ENCODE measurements around the gene OGFR.

The OGFR gene

DNA sequence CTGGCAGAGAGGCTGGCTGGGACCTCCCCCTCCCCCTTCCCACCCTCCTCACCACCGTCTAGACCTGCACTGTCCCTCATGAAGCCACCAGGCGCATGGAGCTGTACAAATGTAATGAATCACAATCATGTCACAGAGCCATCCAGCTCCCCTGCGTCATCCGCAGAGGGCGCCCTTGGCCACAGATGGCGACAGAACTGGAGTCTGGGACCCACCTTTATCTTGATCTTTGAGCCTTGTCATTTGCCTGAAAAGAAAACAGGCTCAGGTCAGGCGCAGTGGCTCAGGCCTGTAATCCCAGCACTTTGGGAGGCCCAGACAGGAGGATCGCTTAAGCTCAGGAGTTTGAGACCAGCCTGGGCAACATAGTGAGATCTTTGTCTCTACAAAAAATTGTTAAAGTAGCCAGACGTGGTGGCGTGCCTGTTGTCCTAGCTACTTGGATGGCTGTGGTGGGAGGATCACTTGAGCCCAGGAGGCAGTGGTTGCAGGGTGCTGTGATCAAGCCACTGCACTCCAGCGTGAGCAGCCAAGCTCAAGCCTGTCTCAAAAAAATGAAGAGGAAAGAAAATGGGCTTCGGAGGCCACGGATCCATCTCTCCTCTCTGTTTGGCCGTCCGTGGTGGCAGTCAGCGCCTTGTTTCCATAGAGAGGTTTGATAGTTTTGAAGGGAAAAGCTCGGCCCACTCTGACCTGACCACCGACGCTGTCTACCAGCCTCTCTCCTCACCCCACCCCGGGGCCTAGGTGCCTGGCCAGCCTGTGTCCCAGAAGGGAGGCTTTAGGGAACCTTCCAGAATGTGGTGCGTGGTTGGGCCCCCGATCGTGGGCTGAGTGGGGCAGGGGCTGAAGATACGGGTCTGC is 18.4 kb downstream of the OGFR start:
- H3K4me3 ChIP-seq (ENCODE audit: low read depth, low read length), result no peak overlapping the region
- TF ChIP-seq, protein P1, sequence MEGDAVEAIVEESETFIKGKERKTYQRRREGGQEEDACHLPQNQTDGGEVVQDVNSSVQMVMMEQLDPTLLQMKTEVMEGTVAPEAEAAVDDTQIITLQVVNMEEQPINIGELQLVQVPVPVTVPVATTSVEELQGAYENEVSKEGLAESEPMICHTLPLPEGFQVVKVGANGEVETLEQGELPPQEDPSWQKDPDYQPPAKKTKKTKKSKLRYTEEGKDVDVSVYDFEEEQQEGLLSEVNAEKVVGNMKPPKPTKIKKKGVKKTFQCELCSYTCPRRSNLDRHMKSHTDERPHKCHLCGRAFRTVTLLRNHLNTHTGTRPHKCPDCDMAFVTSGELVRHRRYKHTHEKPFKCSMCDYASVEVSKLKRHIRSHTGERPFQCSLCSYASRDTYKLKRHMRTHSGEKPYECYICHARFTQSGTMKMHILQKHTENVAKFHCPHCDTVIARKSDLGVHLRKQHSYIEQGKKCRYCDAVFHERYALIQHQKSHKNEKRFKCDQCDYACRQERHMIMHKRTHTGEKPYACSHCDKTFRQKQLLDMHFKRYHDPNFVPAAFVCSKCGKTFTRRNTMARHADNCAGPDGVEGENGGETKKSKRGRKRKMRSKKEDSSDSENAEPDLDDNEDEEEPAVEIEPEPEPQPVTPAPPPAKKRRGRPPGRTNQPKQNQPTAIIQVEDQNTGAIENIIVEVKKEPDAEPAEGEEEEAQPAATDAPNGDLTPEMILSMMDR (IDR thresholded peaks at IDR 0.05; ENCODE audit: low read depth, low read length), result peak; percentile 79
- TF ChIP-seq, protein P2, sequence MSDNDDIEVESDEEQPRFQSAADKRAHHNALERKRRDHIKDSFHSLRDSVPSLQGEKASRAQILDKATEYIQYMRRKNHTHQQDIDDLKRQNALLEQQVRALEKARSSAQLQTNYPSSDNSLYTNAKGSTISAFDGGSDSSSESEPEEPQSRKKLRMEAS (IDR thresholded peaks at IDR 0.05; ENCODE audit: low read depth, low read length), result 0 out of 2 replicates have a peak, but pooled peaks have one; percentile 53
- TF ChIP-seq POLR2A (IDR thresholded peaks at IDR 0.05; ENCODE audit: extremely low read depth, insufficient read length) (no peak), MYC (IDR thresholded peaks at IDR 0.05; ENCODE audit: low read depth, low read length) (peak; percentile 45; the same call in 1 of the 2 replicates)
- peak; percentile 91 for DNase-seq (ENCODE audit: low read depth)

DNA sequence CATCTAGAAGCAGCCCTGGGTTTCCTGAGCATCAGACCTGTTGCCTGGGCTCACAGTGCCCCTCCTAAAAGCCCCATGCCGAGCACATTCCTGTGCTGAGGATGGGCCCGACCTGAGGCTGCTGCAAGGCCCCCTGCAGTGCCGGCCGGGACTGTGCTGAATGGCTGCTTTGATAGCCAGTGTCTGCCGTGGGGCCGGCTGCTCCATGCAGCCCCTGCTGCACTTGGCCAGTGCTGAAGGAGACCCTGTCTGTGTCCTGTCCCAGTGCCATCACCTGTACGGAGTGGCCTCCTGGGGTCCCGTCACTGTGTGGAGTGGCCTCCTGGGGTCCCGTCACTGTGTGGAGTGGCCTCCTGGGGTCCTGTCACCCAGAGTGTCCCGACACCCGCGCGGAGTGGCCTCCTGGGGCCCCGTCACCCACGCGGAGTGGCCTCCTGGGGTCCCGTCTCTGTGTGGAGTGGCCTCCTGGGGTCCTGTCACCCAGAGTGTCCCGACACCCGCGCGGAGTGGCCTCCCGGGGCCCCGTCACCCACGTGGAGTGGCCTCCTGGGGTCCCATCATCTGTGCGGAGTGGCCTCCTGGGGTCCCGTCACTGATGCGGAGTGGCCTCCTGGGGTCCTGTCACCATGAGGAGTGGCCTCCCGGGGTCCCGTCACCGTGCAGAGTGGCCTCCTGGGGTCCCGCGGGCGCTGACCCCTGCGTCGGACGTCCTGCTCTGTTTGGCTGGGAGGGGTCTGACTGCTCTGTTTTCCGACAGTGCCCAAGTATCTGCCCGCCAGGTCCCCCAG is 19.2 kb downstream of the OGFR start:
- DNase-seq (ENCODE audit: low read depth), result no peak
- no peak overlapping the region for H3K4me3 ChIP-seq (ENCODE audit: low read depth, low read length)

GRCh38 chr20:62824476-62825332 is 20.1 kb downstream of the OGFR start:
- DNase-seq (ENCODE audit: low read depth), result peak; percentile 88
- no peak for TF ChIP-seq MYC (IDR thresholded peaks at IDR 0.05; ENCODE audit: low read depth, low read length)
- TF ChIP-seq POLR2A (IDR thresholded peaks at IDR 0.05; ENCODE audit: extremely low read depth, insufficient read length), result no peak
- TF ChIP-seq, protein P1 (IDR thresholded peaks at IDR 0.05; ENCODE audit: low read depth, low read length), result no peak
- TF ChIP-seq, protein P2 (IDR thresholded peaks at IDR 0.05; ENCODE audit: low read depth, low read length), result no peak
- H3K4me3 ChIP-seq (ENCODE audit: low read depth, low read length), result no peak overlapping the region

More for the DNA sequence above, 19.2 kb downstream of the OGFR start:
- TF ChIP-seq POLR2A (IDR thresholded peaks at IDR 0.05; ENCODE audit: extremely low read depth, insufficient read length) (no peak), MYC (IDR thresholded peaks at IDR 0.05; ENCODE audit: low read depth, low read length) (no peak)
- TF ChIP-seq, protein P2 (IDR thresholded peaks at IDR 0.05; ENCODE audit: low read depth, low read length), result no peak
- TF ChIP-seq, protein P1 (IDR thresholded peaks at IDR 0.05; ENCODE audit: low read depth, low read length), result no peak

DNA sequence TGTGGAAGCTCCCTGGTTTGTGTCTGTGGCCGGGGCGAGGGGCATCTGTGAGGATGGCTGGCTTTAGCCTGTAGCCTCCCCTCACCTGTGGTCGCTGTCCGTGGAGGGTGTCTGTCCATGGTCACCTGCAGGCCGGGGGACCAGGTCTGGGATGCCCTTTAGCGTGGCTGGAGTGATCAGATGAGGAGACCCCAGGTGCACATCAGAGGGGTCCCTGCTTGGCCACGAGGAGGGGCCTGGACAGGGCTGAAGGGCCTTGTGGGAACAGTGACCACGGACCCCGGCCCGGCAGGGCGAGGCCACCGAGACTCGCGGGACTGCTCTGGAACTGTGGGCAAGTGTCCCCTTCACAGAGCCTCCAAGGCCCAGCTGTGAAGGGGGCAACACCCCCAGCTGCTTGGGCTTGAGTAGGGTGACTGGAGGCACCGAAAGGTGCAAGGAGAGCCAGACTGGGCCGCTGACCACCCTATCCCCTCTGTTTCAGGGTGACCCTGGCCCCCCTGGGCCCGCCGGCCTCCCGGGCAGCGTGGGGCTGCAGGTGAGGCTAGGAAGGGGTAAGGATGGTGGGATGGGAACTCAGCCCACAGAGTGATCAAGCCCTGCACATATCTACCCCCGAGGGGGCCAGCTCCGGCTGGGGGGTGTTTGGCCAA is 20.8 kb downstream of the OGFR start:
- TF ChIP-seq, protein P1 (IDR thresholded peaks at IDR 0.05; ENCODE audit: low read depth, low read length), result no peak
- TF ChIP-seq POLR2A (IDR thresholded peaks at IDR 0.05; ENCODE audit: extremely low read depth, insufficient read length) (no peak), MYC (IDR thresholded peaks at IDR 0.05; ENCODE audit: low read depth, low read length) (no peak)
- TF ChIP-seq, protein P2 (IDR thresholded peaks at IDR 0.05; ENCODE audit: low read depth, low read length), result no peak
- peak; percentile 21 for DNase-seq (ENCODE audit: low read depth)
- no peak overlapping the region for H3K4me3 ChIP-seq (ENCODE audit: low read depth, low read length)

All from NB4 (cell line).